ENCODE results near the gene ZBTB7C. TPM values are rescaled to one million over a fixed set of nuclear protein-coding genes. Genes with fewer than 3 reads are reported as not detected.

ZBTB7C gene
- total RNA-seq, 1 donor from 2014 or later, result 0.17 TPM

- H3K4me3 ChIP-seq (ENCODE audit: low read depth, low read length), result peak overlapping the region; percentile 50
- no peak for TF ChIP-seq CTCF (conservative IDR thresholded peaks at IDR 0.05; ENCODE audit: low read depth, low read length)
- no peak for DNase-seq (ENCODE audit: low read depth)
These were observed 1.8 kb downstream of the ZBTB7C start for GRCh38 chr18:48407358-48407757.

- DNase-seq (ENCODE audit: low read depth), result no peak
- no peak overlapping the region for H3K4me3 ChIP-seq (ENCODE audit: low read depth, low read length)
- no peak for TF ChIP-seq CTCF (conservative IDR thresholded peaks at IDR 0.05; ENCODE audit: low read depth, low read length)
These were observed 3.2 kb downstream of the ZBTB7C start for GRCh38 chr18:48405978-48406377.

- TF ChIP-seq CTCF (conservative IDR thresholded peaks at IDR 0.05; ENCODE audit: low read depth, low read length), result no peak
- no peak for DNase-seq (ENCODE audit: low read depth)
- no peak overlapping the region for H3K4me3 ChIP-seq (ENCODE audit: low read depth, low read length)
These were observed 4.3 kb downstream of the ZBTB7C start for GRCh38 chr18:48404716-48405507.

- DNase-seq (ENCODE audit: low read depth), result peak; percentile 32
- TF ChIP-seq CTCF (conservative IDR thresholded peaks at IDR 0.05; ENCODE audit: low read depth, low read length), result no peak
- H3K4me3 ChIP-seq (ENCODE audit: low read depth, low read length), result no peak overlapping the region
These were observed 6.2 kb downstream of the ZBTB7C start for GRCh38 chr18:48402953-48403352.

- TF ChIP-seq CTCF (conservative IDR thresholded peaks at IDR 0.05; ENCODE audit: low read depth, low read length), result no peak
- H3K4me3 ChIP-seq (ENCODE audit: low read depth, low read length), result no peak overlapping the region
These were observed 9.7 kb downstream of the ZBTB7C start for GRCh38 chr18:48399303-48400075.

GRCh38 chr18:48398074-48398473 lies 11.1 kb downstream of the ZBTB7C start:
- no peak for DNase-seq (ENCODE audit: low read depth)
- no peak for TF ChIP-seq CTCF (conservative IDR thresholded peaks at IDR 0.05; ENCODE audit: low read depth, low read length)
- no peak overlapping the region for H3K4me3 ChIP-seq (ENCODE audit: low read depth, low read length)

More at GRCh38 chr18:48399303-48400075, 9.7 kb downstream of the ZBTB7C start:
- no peak for DNase-seq (ENCODE audit: low read depth)

All from epithelial cell of proximal tubule (primary cell).